ENCODE results near the gene TOP3B.

- TF ChIP-seq CTCF (conservative IDR thresholded peaks at IDR 0.05) (no peak), EZH2 (IDR thresholded peaks at IDR 0.05; ENCODE audit: low read depth) (no peak)
These were observed 23.1 kb downstream of the TOP3B start for GRCh38 chr22:21959274-21960074.

Data from PC-9 (cell line).